Mesenchymal stem cell (in vitro differentiated cells and primary cell): Measurements from ENCODE around the gene CCL3.

Experiments used
- DNase-seq: peaks from one replicate; pipeline ENCODE4 v3.0.0-alpha.2; 2013
- H2AFZ ChIP-seq: one replicate; pipeline ENCODE4 v1.6.1; 2013; ENCODE audit warnings: low read depth, mild to moderate bottlenecking, control low read depth, inconsistent platforms, low read length, moderate library complexity
- H2AK5ac ChIP-seq: 2 replicates; pipeline ENCODE4 v1.6.1; 2013; ENCODE audit warnings: low read length, moderate library complexity, mild to moderate bottlenecking, inconsistent platforms; ENCODE audit not compliant: severe bottlenecking
- H2BK120ac ChIP-seq: one replicate; pipeline ENCODE4 v1.6.1; 2013; ENCODE audit warnings: low read depth, mild to moderate bottlenecking, inconsistent platforms, low read length, moderate library complexity
- H2BK12ac ChIP-seq, 2 experiments: one replicate each; pipeline ENCODE4 v1.6.1; 2013; ENCODE audit warnings: inconsistent platforms in 2 of 2, low read length in 2 of 2, mild to moderate bottlenecking in 2 of 2, moderate library complexity in 2 of 2, control low read depth in 1 of 2
- H2BK15ac ChIP-seq: one replicate; pipeline ENCODE4 v1.6.1; 2013; ENCODE audit warnings: mild to moderate bottlenecking, low read depth, inconsistent platforms; ENCODE audit not compliant: poor library complexity, severe bottlenecking
- H2BK5ac ChIP-seq: 2 replicates; pipeline ENCODE4 v1.6.1; 2013; ENCODE audit warnings: low read depth, mild to moderate bottlenecking, low read length, control low read depth, inconsistent platforms; ENCODE audit not compliant: poor library complexity, severe bottlenecking
- H3K14ac ChIP-seq, 2 experiments: one replicate each; pipeline ENCODE4 v1.6.1; 2013; ENCODE audit warnings: inconsistent platforms in 2 of 2, low read length in 2 of 2, control low read depth in 1 of 2, mild to moderate bottlenecking in 1 of 2, moderate library complexity in 1 of 2
- H3K18ac ChIP-seq, 2 experiments: one replicate each; pipeline ENCODE4 v1.6.1; 2013; ENCODE audit warnings: inconsistent platforms in 2 of 2, low read length in 2 of 2, control low read depth in 1 of 2, low read depth in 1 of 2, mild to moderate bottlenecking in 1 of 2
- H3K23ac ChIP-seq, 2 experiments: one replicate each; pipeline ENCODE4 v1.6.1; 2013; ENCODE audit warnings: inconsistent platforms in 2 of 2, low read length in 2 of 2, mild to moderate bottlenecking in 2 of 2, moderate library complexity in 2 of 2, control low read depth in 1 of 2
- H3K27ac ChIP-seq: 2 replicates; pipeline ENCODE4 v1.5.1; 2013; ENCODE audit warnings: mild to moderate bottlenecking, moderate library complexity, low read length, control low read depth, inconsistent platforms; ENCODE audit not compliant: poor library complexity, severe bottlenecking
- H3K27me3 ChIP-seq, 2 experiments: 2 replicates each; pipeline versions ENCODE4 v1.6.1 to v1.7.0; 2013; ENCODE audit warnings: low read length in 2 of 2, mild to moderate bottlenecking in 2 of 2, moderate library complexity in 2 of 2, control low read depth in 1 of 2, inconsistent platforms in 1 of 2; ENCODE audit not compliant: control insufficient read depth in 1 of 2, insufficient read depth in 1 of 2
- H3K36me3 ChIP-seq, 2 experiments: 2 replicates each; pipeline versions ENCODE4 v1.6.1 to v1.7.0; 2013; ENCODE audit warnings: low read length in 2 of 2, control low read depth in 1 of 2, inconsistent platforms in 1 of 2, low read depth in 1 of 2, mild to moderate bottlenecking in 1 of 2; ENCODE audit not compliant: insufficient read depth in 2 of 2, control insufficient read depth in 1 of 2
- H3K4ac ChIP-seq, 2 experiments: one replicate each; pipeline ENCODE4 v1.6.1; 2013; ENCODE audit warnings: inconsistent platforms in 2 of 2, low read length in 2 of 2, mild to moderate bottlenecking in 2 of 2, moderate library complexity in 2 of 2, control low read depth in 1 of 2, low read depth in 1 of 2
- H3K4me1 ChIP-seq: 2 replicates; pipeline ENCODE4 v1.6.1; 2013; ENCODE audit warnings: low read depth, low read length, control low read depth; ENCODE audit not compliant: control insufficient read depth, insufficient read depth
- H3K4me2 ChIP-seq: 2 replicates; pipeline ENCODE4 v1.6.1; 2013; ENCODE audit warnings: low read length, mild to moderate bottlenecking, inconsistent platforms; ENCODE audit not compliant: poor library complexity, severe bottlenecking
- H3K4me3 ChIP-seq, 2 experiments: 2 replicates each; pipeline versions ENCODE4 v1.5.1 to v1.7.0; 2013; ENCODE audit warnings: low read length in 2 of 2, mild to moderate bottlenecking in 2 of 2, control low read depth in 1 of 2, low read depth in 1 of 2; ENCODE audit not compliant: insufficient read depth in 1 of 2
- H3K79me1 ChIP-seq: replicated peaks from 2 replicates; pipeline ENCODE4 v1.6.1; 2013; ENCODE audit warnings: mild to moderate bottlenecking, control low read depth, low read length, inconsistent platforms; ENCODE audit not compliant: poor library complexity, severe bottlenecking
- H3K9ac ChIP-seq: 2 replicates; pipeline ENCODE4 v1.7.0; 2013; ENCODE audit warnings: mild to moderate bottlenecking, low read length, moderate library complexity
- H3K9me3 ChIP-seq: 2 replicates; pipeline ENCODE4 v1.7.0; 2013; ENCODE audit warnings: mild to moderate bottlenecking, low read length; ENCODE audit not compliant: control insufficient read depth
- H4K8ac ChIP-seq: one replicate; pipeline ENCODE4 v1.6.1; 2013; ENCODE audit warnings: inconsistent platforms, mild to moderate bottlenecking, low read length, moderate library complexity
- H4K91ac ChIP-seq: one replicate; pipeline ENCODE4 v1.6.1; 2013; ENCODE audit warnings: mild to moderate bottlenecking, low read length, inconsistent platforms
- WGBS: methylation state at CpG from one replicate; pipeline ENCODE4 v1.1.7; 2013; ENCODE audit warnings: mixed read lengths; 5-methylcytosine and 5-hydroxymethylcytosine counted together

The CCL3 gene

DNA sequence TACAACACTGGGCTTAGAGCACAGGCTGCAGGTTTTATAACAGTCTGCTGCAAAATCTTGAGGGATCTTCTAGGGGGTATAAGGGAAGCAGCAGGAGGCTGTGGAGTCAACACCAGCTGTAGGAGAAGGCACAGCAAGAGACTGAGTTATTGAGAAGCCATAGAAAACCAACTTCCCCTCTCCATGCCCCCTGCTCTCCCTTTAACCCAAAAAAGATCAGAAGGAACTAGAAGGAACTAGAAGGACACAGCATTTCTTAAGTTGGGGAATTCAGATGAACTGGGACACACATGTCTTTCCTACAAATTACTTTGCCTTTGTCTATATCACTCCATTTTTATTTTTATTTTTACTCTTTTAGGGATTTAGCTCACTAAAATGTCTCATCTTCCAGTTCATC is 32.0 kb downstream of the CCL3 start:
- Histone ChIP-seq H3K27ac (no peak overlapping the region), H3K23ac (no peak overlapping the region), H4K8ac (no peak overlapping the region), H3K27me3 (peaks cover 0 to 2% of the 10 kb centered on the region in 2 experiments), H2BK15ac (no peak overlapping the region), H3K14ac (no peak overlapping the region), H3K4me2 (no peak overlapping the region), H4K91ac (no peak overlapping the region), H2BK5ac (no peak overlapping the region), H3K4ac (no peak overlapping the region), H3K79me1 (no peaks in the 10 kb centered on the region), H3K18ac (no peak overlapping the region), H2AFZ (no peak overlapping the region), H2BK120ac (no peak overlapping the region), H2AK5ac (no peak overlapping the region), H3K4me1 (no peaks in the 10 kb centered on the region), H3K4me3 (no peak overlapping the region), H3K9ac (no peak overlapping the region), H3K36me3 (no peaks in the 10 kb centered on the region), H3K9me3 (peaks cover 3% of the 10 kb centered on the region), H2BK12ac (no peak overlapping the region)
- DNase-seq = no peak

DNA sequence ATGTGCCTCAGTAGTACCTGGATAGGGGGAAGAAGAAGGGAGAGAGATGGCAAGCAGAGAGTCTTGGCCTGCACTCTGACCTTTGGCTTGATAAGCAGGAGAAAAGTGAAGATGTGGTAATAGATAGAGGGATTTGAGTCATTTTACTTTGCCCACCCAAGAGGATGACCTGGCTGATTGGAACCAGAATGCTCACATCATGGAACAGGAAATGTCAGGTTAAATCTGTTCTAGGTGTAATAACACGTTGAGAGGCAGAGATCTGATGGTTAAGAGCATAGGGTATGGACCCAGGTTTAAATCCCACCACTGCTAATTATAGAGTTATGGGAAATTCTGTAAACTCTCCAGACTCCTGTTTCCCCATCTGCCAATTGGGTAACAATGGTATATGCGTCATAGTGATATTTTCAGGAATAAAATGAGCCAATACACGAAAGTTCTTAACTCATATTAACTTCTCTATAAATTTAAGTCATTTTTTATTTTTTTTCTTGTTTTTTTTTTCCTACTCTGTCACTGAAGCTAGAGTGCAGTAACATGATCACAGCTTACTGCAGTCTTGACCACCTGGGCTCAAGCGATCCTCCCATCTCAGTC is 33.9 kb downstream of the CCL3 start:
- Histone ChIP-seq H3K9ac (no peak overlapping the region), H3K4me1 (no peaks in the 10 kb centered on the region), H3K9me3 (peaks cover 3% of the 10 kb centered on the region), H3K4me2 (no peak overlapping the region), H3K14ac (no peak overlapping the region), H2BK15ac (no peak overlapping the region), H2AK5ac (no peak overlapping the region), H2BK12ac (no peak overlapping the region), H2BK120ac (no peak overlapping the region), H4K8ac (no peak overlapping the region), H3K23ac (no peak overlapping the region), H3K27me3 (peaks cover 0 to 2% of the 10 kb centered on the region in 2 experiments), H3K4ac (no peak overlapping the region), H2BK5ac (no peak overlapping the region), H3K4me3 (no peak overlapping the region), H3K79me1 (no peaks in the 10 kb centered on the region), H2AFZ (no peak overlapping the region), H4K91ac (no peak overlapping the region), H3K18ac (no peak overlapping the region), H3K36me3 (no peaks in the 10 kb centered on the region), H3K27ac (no peak overlapping the region)
- WGBS = 59% methylated on average over 2 of the region's 4 CpGs
- no peak for DNase-seq

DNA sequence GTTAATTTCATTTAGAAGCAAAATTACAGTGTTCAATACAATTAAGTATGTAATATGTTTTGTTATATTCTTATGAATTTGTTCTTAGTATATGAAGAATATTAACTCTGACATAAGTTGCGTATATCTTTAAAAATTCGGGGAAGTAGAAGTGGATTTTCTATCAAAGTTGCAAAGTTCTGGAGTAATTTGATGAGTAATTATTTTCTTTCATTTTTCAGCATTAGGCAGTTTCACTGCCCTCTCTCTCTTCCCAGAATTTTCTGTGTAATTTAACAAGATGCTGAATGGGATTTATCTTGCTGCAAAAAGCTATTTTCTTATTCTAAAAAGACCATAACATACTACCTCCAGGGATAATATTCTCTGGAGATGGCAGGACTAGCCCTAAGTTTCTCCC is 34.8 kb downstream of the CCL3 start:
- Histone ChIP-seq H3K9ac (no peak overlapping the region), H3K79me1 (no peaks in the 10 kb centered on the region), H2BK12ac (no peak overlapping the region), H2AFZ (no peak overlapping the region), H3K4me1 (no peaks in the 10 kb centered on the region), H3K4ac (no peak overlapping the region), H2AK5ac (no peak overlapping the region), H3K4me3 (no peak overlapping the region), H3K9me3 (peaks cover 3% of the 10 kb centered on the region), H3K36me3 (no peaks in the 10 kb centered on the region), H3K18ac (no peak overlapping the region), H3K23ac (no peak overlapping the region), H4K8ac (no peak overlapping the region), H3K14ac (no peak overlapping the region), H3K27me3 (peaks cover 0 to under 1% of the 10 kb centered on the region in 2 experiments), H2BK120ac (no peak overlapping the region), H4K91ac (no peak overlapping the region), H2BK5ac (no peak overlapping the region), H2BK15ac (no peak overlapping the region), H3K27ac (no peak overlapping the region), H3K4me2 (no peak overlapping the region)
- no CpG with 5 or more reads among the region's 2 CpGs for WGBS
- no peak for DNase-seq

DNA sequence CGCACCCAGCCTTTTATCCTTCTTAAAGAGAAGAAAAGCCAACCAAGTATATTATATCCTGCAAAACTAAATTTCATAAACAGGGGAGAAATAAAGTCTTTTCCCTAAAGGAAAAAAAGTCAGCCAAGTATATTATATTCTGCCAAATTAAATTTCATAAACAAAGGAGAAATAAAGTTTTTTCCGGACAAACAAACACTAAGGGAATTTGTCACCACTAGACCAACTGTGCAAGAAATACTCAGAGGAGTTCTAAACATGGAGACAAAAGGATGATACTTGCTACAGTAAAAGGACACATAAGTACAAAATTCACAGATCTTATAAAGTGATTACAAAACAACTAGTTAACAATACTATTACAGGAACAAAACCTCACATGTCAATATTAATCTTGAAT is 40.3 kb downstream of the CCL3 start:
- H3K4me2 ChIP-seq = no peak overlapping the region
- H2BK5ac ChIP-seq = no peak overlapping the region
- H4K8ac ChIP-seq = no peak overlapping the region
- H2BK12ac ChIP-seq = no peak overlapping the region
- H2AK5ac ChIP-seq = no peak overlapping the region
- H3K4me1 ChIP-seq = no peaks in the 10 kb centered on the region
- H3K27me3 ChIP-seq = no peaks in the 10 kb centered on the region
- DNase-seq = no peak
- no CpG with 5 or more reads among the region's 2 CpGs for WGBS
- no peaks in the 10 kb centered on the region for H3K36me3 ChIP-seq
- peaks cover 5% of the 10 kb centered on the region for H3K9me3 ChIP-seq
- H3K14ac ChIP-seq = no peak overlapping the region
- H3K4ac ChIP-seq = no peak overlapping the region
- H3K4me3 ChIP-seq = no peak overlapping the region
- H3K79me1 ChIP-seq = no peaks in the 10 kb centered on the region
- H3K18ac ChIP-seq = no peak overlapping the region
- H2AFZ ChIP-seq = no peak overlapping the region
- H2BK15ac ChIP-seq = no peak overlapping the region
- H3K27ac ChIP-seq = no peak overlapping the region
- H3K23ac ChIP-seq = no peak overlapping the region
- no peak overlapping the region for H3K9ac ChIP-seq
- no peak overlapping the region for H4K91ac ChIP-seq
- H2BK120ac ChIP-seq = no peak overlapping the region
